ENCODE data around the gene FBXL3.

GRCh38 chr13:76967031-76967430 is 59.9 kb downstream of the FBXL3 start:
- TF ChIP-seq CTCF (IDR thresholded peaks at IDR 0.05; ENCODE audit: low read depth, low read length, poor library complexity, severe bottlenecking), result no peak
- TF ChIP-seq EZH2phosphoT487 (IDR thresholded peaks at IDR 0.05; ENCODE audit: borderline replicate concordance, low read length), result no peak
